HG03354 (cell line): ENCODE measurements around the gene NFATC2IP.
"Not testable (repeated sequence)": the region's sequence is repeated elsewhere in the genome, so short reads cannot be mapped to it uniquely, and the experiment has no call there.

Experiments used
- ATAC-seq: cut with Tn5 transposase; IDR thresholded peaks from one replicate; pipeline ENCODE4 v1.9.1; 2021; ENCODE audit warnings: mild to moderate bottlenecking; ENCODE audit not compliant: unreplicated experiment, poor library complexity, severe bottlenecking

Gene NFATC2IP

GRCh38 chr16:28925386-28926228 lies 25.1 kb upstream of the NFATC2IP start:
- ATAC-seq = peak; percentile 47

GRCh38 chr16:28926284-28926683 lies 24.5 kb upstream of the NFATC2IP start:
- not testable (repeated sequence) for ATAC-seq

- no peak for ATAC-seq
Observed at GRCh38 chr16:28927815-28928214, 22.9 kb upstream of the NFATC2IP start.

- ATAC-seq = no peak
Observed at GRCh38 chr16:28930203-28930602, 20.5 kb upstream of the NFATC2IP start.

GRCh38 chr16:28930652-28931051 lies 20.1 kb upstream of the NFATC2IP start:
- ATAC-seq = peak; percentile 41

- no peak for ATAC-seq
Observed at GRCh38 chr16:28931801-28932225, 18.9 kb upstream of the NFATC2IP start, which contains the start of gene CD19. Gene CD19 (plus strand): TSS chr16:28931971. CDS start chr16:28932001, 30 bp downstream.

- no peak for ATAC-seq
Observed at GRCh38 chr16:28932339-28933141, 18.2 kb upstream of the NFATC2IP start.

GRCh38 chr16:28933171-28933570 lies 17.6 kb upstream of the NFATC2IP start:
- no peak for ATAC-seq

- ATAC-seq = no peak
Observed at GRCh38 chr16:28935346-28935745, 15.4 kb upstream of the NFATC2IP start.

- peak; percentile 85 for ATAC-seq
Observed at GRCh38 chr16:28935924-28936783, 14.6 kb upstream of the NFATC2IP start.

- ATAC-seq = no peak
Observed at GRCh38 chr16:28936784-28937155, 14.0 kb upstream of the NFATC2IP start.

GRCh38 chr16:28937222-28937876 lies 13.4 kb upstream of the NFATC2IP start:
- ATAC-seq = no peak

GRCh38 chr16:28938721-28939120 lies 12.0 kb upstream of the NFATC2IP start:
- no peak for ATAC-seq

GRCh38 chr16:28939825-28940224 lies 10.9 kb upstream of the NFATC2IP start:
- ATAC-seq = not testable (repeated sequence)

- no peak for ATAC-seq
Observed at GRCh38 chr16:28943281-28943680, 7.5 kb upstream of the NFATC2IP start.

GRCh38 chr16:28946681-28947080 lies 4.1 kb upstream of the NFATC2IP start:
- ATAC-seq = no peak

- no peak for ATAC-seq
Observed at GRCh38 chr16:28951410-28951943, 740 bp downstream of the NFATC2IP start.

- no peak for ATAC-seq
Observed at GRCh38 chr16:28958216-28958615, 7.5 kb downstream of the NFATC2IP start.

- no peak for ATAC-seq
Observed at GRCh38 chr16:28958836-28959235, 8.1 kb downstream of the NFATC2IP start.
